Dedifferentiated amniotic fluid mesenchymal stem cell (primary cell): Measurements from ENCODE around the gene KHDRBS2.

Source experiments
- DNase-seq: peaks from one replicate; pipeline ENCODE4 v3.0.0-alpha.2; 2016; ENCODE audit errors: extremely low spot score

Gene KHDRBS2

GRCh38 chr6:62035952-62036351 lies 250.1 kb downstream of the KHDRBS2 start:
- DNase-seq = no peak

GRCh38 chr6:62013719-62014118 lies 272.3 kb downstream of the KHDRBS2 start:
- no peak for DNase-seq

- DNase-seq = no peak
These were observed 276.6 kb downstream of the KHDRBS2 start for GRCh38 chr6:62009445-62009844.

- no peak for DNase-seq
These were observed 296.4 kb downstream of the KHDRBS2 start for GRCh38 chr6:61989616-61990015.

- DNase-seq = no peak
These were observed 305.4 kb downstream of the KHDRBS2 start for GRCh38 chr6:61980622-61981021.

DNA sequence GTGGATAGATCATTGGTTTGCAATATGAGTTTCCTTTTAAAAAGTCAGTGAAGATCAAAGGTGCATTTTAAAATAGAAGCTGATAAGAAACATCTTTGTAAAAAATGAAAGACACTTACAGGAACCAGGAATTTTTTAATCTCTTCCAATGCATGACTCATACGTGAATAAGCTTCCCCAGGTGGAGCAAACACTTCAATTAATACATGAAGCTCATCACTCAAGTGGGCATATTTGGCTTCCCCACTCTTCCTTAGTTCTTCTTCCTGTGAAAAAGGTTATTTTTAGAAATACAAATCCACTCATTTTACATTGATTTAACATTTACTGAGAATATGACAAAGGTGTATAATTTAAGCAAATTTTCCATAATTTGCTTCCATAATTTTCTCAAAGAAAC lies 308.1 kb downstream of the KHDRBS2 start:
- DNase-seq = no peak

- DNase-seq = no peak
These were observed 308.9 kb downstream of the KHDRBS2 start for GRCh38 chr6:61977099-61977498.

DNA sequence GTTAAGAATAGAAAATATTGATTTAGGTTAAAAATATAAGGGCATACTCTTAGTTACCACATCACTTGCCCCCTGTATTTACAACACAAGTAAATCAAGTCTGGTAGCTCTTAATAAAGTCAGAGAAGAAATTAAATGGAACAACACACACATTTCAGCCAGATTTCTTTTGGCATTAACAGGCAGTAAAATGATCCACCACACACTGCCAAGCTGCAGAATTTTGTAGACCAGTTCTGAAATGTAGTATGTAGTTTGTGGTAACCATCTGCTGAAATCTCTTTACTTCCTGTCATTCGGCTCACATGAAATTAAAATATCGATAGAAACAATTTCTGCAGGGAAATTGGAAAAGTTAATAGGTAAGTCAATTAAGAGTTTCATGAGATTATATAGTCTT lies 326.8 kb downstream of the KHDRBS2 start:
- DNase-seq = no peak

DNA sequence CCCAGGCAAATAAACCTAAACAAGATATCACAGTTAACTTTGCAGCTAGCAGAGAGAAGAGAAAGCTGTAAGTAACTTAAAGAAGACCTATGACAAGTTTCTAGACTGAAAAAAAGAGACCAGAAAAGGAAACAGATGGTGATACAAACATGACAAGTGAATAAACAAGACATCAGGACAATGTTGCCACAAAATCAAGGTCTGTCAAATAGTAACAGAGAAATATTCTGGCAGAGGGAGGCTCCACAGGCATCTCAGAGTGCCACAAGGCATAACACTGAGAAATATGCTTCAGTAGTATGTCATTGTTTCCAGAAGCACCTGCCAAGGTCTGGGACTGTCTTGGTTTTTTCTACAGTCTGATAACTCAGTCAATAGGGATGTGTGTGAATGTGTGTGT lies 332.2 kb downstream of the KHDRBS2 start:
- DNase-seq = no peak

DNA sequence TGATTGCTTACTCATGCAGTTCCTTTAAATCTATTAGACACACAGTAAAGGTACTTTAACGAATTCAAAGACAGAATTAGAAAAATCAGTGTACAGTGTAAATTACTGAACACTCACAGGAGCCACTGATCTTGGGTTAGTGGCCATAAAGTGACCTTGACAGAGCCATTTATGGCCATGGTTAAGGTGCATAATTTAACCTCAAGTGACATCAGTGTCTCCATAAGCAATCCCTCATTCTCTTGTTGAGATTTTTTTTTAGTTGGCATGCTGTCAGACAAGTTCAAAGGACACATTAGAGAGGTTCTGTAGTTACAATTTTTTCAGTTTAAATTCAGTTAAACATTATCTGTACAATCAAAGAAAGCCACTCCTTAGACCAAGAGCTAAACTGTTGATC lies 334.4 kb downstream of the KHDRBS2 start:
- DNase-seq = no peak

- DNase-seq = no peak
These were observed 335.2 kb downstream of the KHDRBS2 start for GRCh38 chr6:61950811-61951210.

DNA sequence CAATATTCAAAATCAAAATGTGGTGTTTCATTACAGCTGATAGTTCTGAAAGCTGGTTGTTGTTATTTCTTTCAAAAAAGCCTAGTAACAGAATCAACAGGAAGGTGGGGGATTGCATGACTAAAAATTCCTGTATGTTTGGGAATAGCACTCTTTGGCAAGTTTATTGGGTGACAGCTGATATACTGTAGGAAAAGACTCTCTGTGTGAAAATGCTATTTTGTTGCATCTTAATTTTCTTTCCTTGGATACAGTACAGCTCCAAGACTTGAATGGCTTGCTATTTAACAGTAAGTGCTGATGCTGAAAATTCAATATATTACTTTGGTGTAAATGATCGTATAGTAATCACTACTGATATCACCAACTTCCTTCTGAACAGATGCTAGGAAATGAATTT lies 336.1 kb downstream of the KHDRBS2 start:
- no peak for DNase-seq

DNA sequence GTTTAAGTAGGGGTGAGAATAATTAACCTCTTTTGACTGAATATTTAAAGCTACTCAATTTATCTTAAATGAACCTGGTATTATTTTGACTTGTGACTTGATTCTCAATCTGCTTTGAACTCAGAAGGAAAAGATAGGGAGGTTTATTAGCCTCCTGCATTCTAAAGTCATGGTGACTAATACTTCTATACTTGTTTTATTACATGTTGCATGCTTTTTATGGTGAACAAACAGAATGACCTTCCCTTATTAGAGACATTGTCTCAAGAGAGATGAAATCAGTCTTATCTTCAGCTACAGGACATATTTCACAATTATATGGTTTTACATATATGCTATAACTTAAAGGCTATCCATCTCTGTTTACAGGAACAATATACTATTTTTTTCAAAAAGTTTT lies 336.9 kb downstream of the KHDRBS2 start:
- no peak for DNase-seq

GRCh38 chr6:61947311-61947947 lies 338.6 kb downstream of the KHDRBS2 start:
- no peak for DNase-seq

GRCh38 chr6:61940919-61941318 lies 345.1 kb downstream of the KHDRBS2 start:
- no peak for DNase-seq

DNA sequence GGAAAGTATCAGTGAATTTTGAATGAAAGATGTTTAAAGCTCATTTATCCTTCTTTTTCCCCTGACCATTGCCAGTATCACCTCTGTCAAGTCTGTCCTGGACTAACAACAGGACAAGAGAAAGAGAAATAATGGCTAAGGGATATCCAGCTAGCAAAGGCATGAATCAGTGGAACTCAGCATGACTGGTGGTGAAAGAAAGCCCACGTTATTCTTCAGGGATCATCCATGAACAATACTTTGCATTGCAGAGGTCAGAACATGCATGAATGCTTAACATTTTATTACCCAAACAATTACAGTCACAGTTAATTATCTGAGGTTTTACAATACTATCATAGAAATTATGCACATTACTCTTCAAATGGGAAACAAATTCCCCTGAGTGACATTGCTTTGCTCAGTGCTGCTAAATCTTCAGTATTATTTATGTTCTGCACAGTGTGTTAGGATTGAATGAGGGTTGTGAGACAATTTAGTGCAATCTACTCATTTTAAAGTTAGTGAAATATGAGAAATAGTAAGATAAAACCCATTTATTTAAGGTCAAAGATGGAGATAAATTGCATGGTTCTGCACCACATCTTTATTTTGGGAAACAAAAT lies 350.7 kb downstream of the KHDRBS2 start:
- DNase-seq = no peak

DNA sequence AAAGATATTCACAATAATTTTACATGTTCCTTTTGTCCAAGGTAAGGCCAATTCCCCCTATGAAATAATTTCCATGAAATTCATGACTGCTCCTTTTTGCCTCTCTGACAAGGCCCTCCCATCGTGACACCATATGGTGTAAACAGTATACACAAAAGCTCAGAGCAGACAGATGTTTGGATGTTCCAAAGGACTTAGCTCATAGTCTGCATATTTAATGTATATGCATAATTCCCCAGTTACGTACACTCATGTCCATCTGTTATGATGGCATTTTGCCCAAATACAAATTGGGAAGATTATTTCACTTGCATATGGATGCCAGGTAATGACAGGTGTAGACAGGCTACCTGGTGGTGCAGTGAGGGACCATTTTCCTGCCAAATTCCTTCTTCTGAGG lies 376.5 kb downstream of the KHDRBS2 start:
- no peak for DNase-seq

GRCh38 chr6:61901748-61902147 lies 384.3 kb downstream of the KHDRBS2 start:
- no peak for DNase-seq

DNA sequence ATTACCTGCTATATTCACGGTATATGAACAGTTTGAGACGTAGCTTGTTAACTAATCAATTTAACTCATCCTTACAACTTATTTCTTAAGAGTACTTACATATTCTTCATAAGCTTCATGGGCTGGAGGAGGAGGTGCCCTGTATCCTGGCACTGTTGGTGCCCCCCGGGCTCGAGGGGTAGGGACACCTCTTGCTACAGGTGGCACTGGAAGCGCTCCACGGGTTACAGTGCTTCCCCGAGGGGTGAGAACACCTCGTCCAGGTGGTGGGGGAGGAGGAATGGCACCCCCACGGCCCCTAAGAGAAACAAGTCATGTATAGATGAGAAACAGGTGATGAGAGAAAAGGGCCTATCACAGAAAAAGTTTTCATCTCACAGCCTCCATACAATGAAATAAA lies 391.5 kb downstream of the KHDRBS2 start:
- DNase-seq = no peak

DNA sequence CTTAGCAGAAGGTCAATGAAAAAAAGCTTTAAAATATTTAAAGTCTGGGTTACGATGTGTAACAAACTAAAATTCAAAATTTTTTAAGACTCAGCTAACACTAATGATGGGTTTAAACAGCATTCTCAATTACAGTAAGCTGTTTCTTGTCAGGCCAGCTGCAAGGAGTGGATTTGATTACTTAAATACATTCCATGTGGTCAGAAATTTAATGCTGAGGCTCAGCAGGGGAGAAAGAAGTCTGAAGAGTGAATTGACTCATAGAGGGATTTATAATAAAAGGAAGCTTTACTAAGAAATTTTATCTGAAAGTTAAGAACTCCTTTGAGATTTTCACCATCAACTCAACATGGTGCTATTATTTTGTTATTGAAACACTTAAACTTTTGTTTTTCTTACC lies 398.6 kb downstream of the KHDRBS2 start:
- no peak for DNase-seq

DNA sequence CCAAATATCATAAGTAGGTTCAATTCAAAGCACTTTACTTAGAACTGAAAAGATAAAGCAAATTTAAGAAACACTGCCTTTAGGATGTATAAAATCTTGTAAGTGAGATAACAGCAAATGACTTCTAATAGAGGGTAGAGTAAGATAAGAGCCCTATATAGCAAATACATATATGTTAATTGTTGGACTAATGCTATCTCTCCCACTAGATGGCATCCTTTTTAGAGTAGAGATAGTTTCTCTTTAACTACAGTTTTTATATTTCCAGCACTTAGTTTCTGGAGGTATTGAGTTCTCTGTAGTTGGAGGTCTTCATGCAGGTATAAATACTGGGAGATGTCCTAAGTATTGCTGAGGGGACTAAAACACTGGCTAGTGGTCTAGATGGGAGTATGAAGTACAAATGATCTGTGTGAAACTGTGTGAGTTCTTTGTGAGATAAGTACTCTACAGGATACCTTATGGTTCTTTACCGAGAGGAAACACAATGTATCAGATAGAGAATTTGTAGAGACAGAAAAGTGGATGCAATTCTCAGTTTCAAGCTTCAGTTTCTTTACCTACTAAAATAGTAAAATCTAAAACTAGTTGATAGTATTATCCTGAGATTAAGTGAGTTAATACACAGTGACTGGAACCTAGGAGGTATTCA lies 399.3 kb downstream of the KHDRBS2 start:
- no peak for DNase-seq

DNA sequence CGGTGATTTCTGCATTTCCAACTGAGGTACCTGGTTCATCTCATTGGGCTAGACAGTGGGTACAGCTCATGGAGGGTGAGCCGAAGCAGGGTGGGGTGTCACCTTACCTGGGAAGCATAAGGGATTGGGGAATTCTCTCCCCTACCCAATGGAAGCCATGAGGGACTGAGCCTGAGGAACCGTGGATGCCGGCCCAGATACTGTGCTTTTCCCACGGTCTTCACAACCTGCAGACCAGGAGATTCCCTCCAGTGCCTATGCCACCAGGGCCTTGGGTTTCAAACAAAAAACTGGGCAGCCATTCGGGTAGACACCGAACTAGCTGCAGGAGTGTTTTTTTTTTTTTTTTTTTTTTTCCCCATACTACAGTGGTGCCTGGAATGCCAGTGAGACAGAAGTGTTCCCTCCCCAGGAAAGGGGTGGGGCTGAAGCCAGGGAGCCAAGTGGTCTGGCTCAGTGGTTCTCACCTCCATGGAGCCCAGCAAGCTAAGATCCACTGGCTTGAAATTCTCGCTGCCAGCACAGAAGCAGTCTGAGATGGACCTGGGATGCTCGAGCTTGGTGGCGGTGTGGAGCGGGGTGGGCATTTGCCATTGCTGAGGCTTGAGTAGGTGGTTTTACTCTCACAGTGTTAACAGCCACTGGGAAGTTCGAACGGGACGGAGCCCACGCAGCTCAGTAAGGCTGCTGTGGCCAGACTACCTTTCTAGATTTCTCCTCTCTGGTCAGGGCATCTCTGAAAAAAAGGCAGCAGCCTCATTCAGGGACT lies 416.2 kb downstream of the KHDRBS2 start:
- no peak for DNase-seq
